GM12878 (cell line): ENCODE measurements around the gene C21orf58. TPM values are rescaled to one million over a fixed set of nuclear protein-coding genes. Genes with fewer than 3 reads are reported as not detected.

Experiments
- ATAC-seq: fragments of 200-7000 bp; cut with Tn5 transposase; 3 replicates; pipeline ENCODE4 v1.9.1; 2020; ENCODE audit warnings: mild to moderate bottlenecking, moderate library complexity
- BruUV-seq: library from RNA; stranded (reverse); fragments of 400-500 nt; replicated peaks from 2 replicates; lab custom pipeline; 2021; lab: Mats Ljungman, UMichigan
- CTCF ChIA-PET: fragments of 300-600 bp; sonication (Branson Sonifier 250); formaldehyde crosslinking; extraction: SDS; loops from one replicate; lab custom pipeline; 2021; ENCODE audit warnings: inconsistent platforms; lab: Yijun Ruan, JAX
- POLR2A ChIA-PET: fragments of 350-600 bp; formaldehyde crosslinking; extraction: SDS; loops from one replicate; lab custom pipeline; 2021; ENCODE audit warnings: inconsistent platforms; lab: Charles Lee
- RAD21 ChIA-PET: fragments of 300-600 bp; sonication (Branson Sonifier 250); formaldehyde crosslinking; loops from one replicate; lab custom pipeline; 2023; ENCODE audit warnings: antibody characterized with exemption; ENCODE audit not compliant: unreplicated experiment; lab: Charles Lee
- SMC1A ChIA-PET: fragments of 300-600 bp; sonication (Branson Sonifier 250); formaldehyde crosslinking; loops from one replicate; lab custom pipeline; 2023; ENCODE audit not compliant: unreplicated experiment, uncharacterized antibody; lab: Charles Lee
- DNase-seq: peaks from one replicate; pipeline ENCODE4 v3.0.0-alpha.2; 2011; ENCODE audit warnings: low read depth, low spot score
- FAIRE-seq: peaks from 3 replicates; lab custom pipeline; 2011; peaks lifted over from hg19 to GRCh38; lab: Jason Lieb, UNC
- H2AFZ ChIP-seq: 2 replicates; pipeline ENCODE4 v1.6.0; 2011; ENCODE audit warnings: low read depth, low read length, control low read depth; ENCODE audit not compliant: control insufficient read depth
- H3K27ac ChIP-seq: 2 replicates; pipeline ENCODE4 v1.5.1; 2011; ENCODE audit warnings: control low read depth; ENCODE audit not compliant: control insufficient read depth, insufficient read depth
- H3K27me3 ChIP-seq, 2 experiments: replicated peaks in 1 of 2; 2 replicates each; pipeline versions ENCODE4 v1.6.0 to v1.6.1; 2011; ENCODE audit warnings: low read length in 1 of 2; ENCODE audit not compliant: control insufficient read depth in 2 of 2, insufficient read depth in 2 of 2
- H3K36me3 ChIP-seq, 2 experiments: 2 replicates each; pipeline ENCODE4 v1.5.1; 2011; ENCODE audit warnings: low read length in 1 of 2; ENCODE audit not compliant: control insufficient read depth in 2 of 2, insufficient read depth in 2 of 2
- H3K4me1 ChIP-seq: 2 replicates; pipeline ENCODE4 v1.6.1; 2011; ENCODE audit warnings: mild to moderate bottlenecking, low read length, moderate library complexity, mixed read lengths; ENCODE audit not compliant: control insufficient read depth, insufficient read depth
- H3K4me2 ChIP-seq: 2 replicates; pipeline ENCODE4 v1.6.0; 2011; ENCODE audit warnings: control low read depth; ENCODE audit not compliant: control insufficient read depth, insufficient read depth
- H3K4me3 ChIP-seq: fragments of 200-600 bp; sonication (generic); 2 replicates; pipeline ENCODE4 v1.5.1; 2016
- H3K79me2 ChIP-seq: 2 replicates; pipeline ENCODE4 v1.6.0; 2011; ENCODE audit warnings: low read length; ENCODE audit not compliant: control insufficient read depth, insufficient read depth
- H3K9ac ChIP-seq: 2 replicates; pipeline ENCODE4 v1.8.0; 2011; ENCODE audit warnings: low read length, control low read depth, mixed read lengths; ENCODE audit not compliant: control insufficient read depth, insufficient read depth
- H3K9me3 ChIP-seq: replicated peaks from 3 replicates; pipeline ENCODE4 v1.5.1; 2011; ENCODE audit warnings: mild to moderate bottlenecking, low read length; ENCODE audit not compliant: control insufficient read depth, insufficient read depth
- H4K20me1 ChIP-seq: 2 replicates; pipeline ENCODE4 v1.6.0; 2011; ENCODE audit not compliant: control insufficient read depth, insufficient read depth
- ASH2L ChIP-seq: fragments of 300-600, 200-600 bp; sonication (generic); IDR thresholded peaks from 2 replicates; pipeline ENCODE4 v1.6.1; 2017; ENCODE audit warnings: low read depth, mild to moderate bottlenecking, borderline replicate concordance
- ATF2 ChIP-seq: IDR thresholded peaks from 2 replicates; pipeline ENCODE4 v1.6.1; 2012; ENCODE audit warnings: low read length, inconsistent platforms
- CREB1 ChIP-seq: IDR thresholded peaks from 2 replicates; pipeline ENCODE4 v1.6.1; 2012; ENCODE audit warnings: low read depth, mild to moderate bottlenecking, inconsistent platforms
- DPF2 ChIP-seq: fragments of 450-650 bp; IDR thresholded peaks from 2 replicates; pipeline ENCODE4 v1.6.1; 2017; ENCODE audit warnings: mild to moderate bottlenecking
- MAX ChIP-seq: IDR thresholded peaks from 2 replicates; pipeline ENCODE4 v1.6.1; 2012; ENCODE audit warnings: low read depth, low read length, improper control_type of control experiment
- RAD51 ChIP-seq: fragments of 450-650 bp; IDR thresholded peaks from 2 replicates; pipeline ENCODE4 v1.6.1; 2016; ENCODE audit warnings: moderate library complexity, mild to moderate bottlenecking, inconsistent platforms
- TCF12 ChIP-seq: IDR thresholded peaks from 2 replicates; pipeline ENCODE4 v1.6.1; 2011; ENCODE audit warnings: low read depth, mild to moderate bottlenecking, low read length
- ZNF217 ChIP-seq: fragments of 450-650 bp; IDR thresholded peaks from 2 replicates; pipeline ENCODE4 v1.6.1; 2017; ENCODE audit warnings: antibody characterized with exemption, mild to moderate bottlenecking
- ZSCAN29 ChIP-seq: fragments of 450-650 bp; IDR thresholded peaks from 2 replicates; pipeline ENCODE4 v1.6.1; 2017; ENCODE audit warnings: mild to moderate bottlenecking, moderate library complexity
- whole genome bisulfite sequencing: methylation state at CpG from one replicate; pipeline ENCODE4 v1.1.6; 2016; ENCODE audit warnings: low lambda C conversion rate; ENCODE audit not compliant: insufficient replicate concordance, insufficient coverage; ENCODE audit errors: missing lambda C conversion rate; 5-methylcytosine and 5-hydroxymethylcytosine counted together
- in situ Hi-C: fragments of 300-500 bp; cut with MboI; formaldehyde crosslinking; loops from 9 replicates; pipeline ENCODE4 v1.14.3; 2018; ENCODE audit warnings: mixed read lengths
- intact Hi-C: fragments of 100-400 bp; cut with micrococcal nuclease; formaldehyde crosslinking; loops from one replicate; pipeline ENCODE4 v1.14.2; 2022; ENCODE audit not compliant: unreplicated experiment
- polyA plus RNA-seq, 11 experiments: library from polyadenylated mRNA; depleted of rRNA in 4 of 11; unstranded in 6 of 11; stranded (reverse) in 5 of 11; fragments of >200 nt; fragmentation: Nextera tagmentation in 4 of 11; fragmentation: Illumina TruSeq in 1 of 11; extraction: Ambion mirVana in 4 of 11; extraction: Trizol in 1 of 11; gene quantifications; 1 replicate in 1 of 11; 2 replicates in 10 of 11; pipeline versions ENCODE4 v1.2.1 to v1.2.3, GENCODE V29; 2011 to 2016; ENCODE audit warnings: inconsistent platforms in 2 of 11, missing spikeins in 2 of 11, low read depth in 1 of 11
- total RNA-seq, 4 experiments: library from RNA; depleted of rRNA in 3 of 4; stranded (reverse); fragments of >200 nt in 3 of 4; fragmentation: Illumina TruSeq in 1 of 4; extraction: Trizol in 1 of 4; gene quantifications; 2 replicates each; pipeline versions ENCODE4 v1.2.1 to v1.2.3, GENCODE V29; 2013 to 2021
- TF ChIP-seq, protein P1 (sequence below): IDR thresholded peaks from 2 replicates; pipeline ENCODE4 v1.6.1; 2012; ENCODE audit warnings: mild to moderate bottlenecking, low read depth, low read length
- TF ChIP-seq, protein P2 (sequence below): fragments of 450-650 bp; IDR thresholded peaks from 2 replicates; pipeline ENCODE4 v1.6.1; 2017; ENCODE audit warnings: mild to moderate bottlenecking, moderate library complexity
- TF ChIP-seq, protein P3 (sequence below): IDR thresholded peaks from 2 replicates; pipeline ENCODE4 v1.6.1; 2011; ENCODE audit warnings: low read depth, low read length, improper control_type of control experiment, borderline replicate concordance

The C21orf58 gene
- total and polyA plus RNA-seq, 10 of the 15 experiments (the other 5 are each of a cell fraction or from before 2014, with no cell fraction given), result 1.1 to 22.3 (median 11.8) TPM

DNA sequence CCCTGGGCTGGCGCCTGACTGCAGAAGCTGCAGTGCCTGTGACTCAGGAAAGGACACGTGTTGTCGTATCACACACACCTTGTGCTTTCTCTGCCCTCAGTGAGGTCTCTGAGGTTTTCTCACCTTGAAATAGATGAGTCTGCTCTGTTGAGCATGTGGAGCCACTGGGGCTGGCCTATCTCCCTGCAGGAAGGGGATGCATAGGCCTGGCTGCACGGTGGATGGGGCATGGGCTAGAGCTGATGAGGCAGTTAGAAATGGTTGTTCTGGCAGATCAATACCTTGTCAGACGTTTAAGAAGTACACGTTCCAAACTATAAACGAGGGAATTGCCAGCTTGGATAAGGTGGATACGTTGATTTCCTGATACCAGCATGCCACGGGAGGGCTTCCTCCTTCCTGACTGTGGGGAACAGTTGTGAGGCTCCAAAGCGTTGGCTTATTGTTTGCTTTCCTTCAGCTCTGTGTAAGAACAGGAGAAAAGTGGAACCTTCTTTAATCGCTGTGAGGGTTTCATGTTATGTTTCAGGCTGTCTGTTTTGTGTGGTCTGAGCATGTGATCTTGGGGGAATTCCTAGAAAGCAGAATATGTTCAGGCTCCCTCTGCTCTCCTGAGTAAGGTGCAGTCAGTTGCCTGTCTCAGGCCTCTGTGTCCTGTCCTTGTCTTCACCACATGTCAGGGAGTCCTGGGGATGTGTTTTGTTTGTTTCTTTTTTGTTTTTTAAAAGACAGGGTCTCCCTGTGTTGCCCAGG, 45.0 kb upstream of the C21orf58 start:
- RAD21 ChIA-PET, result interaction anchor here (1.0 to 3.4 kb wide), 7 partner anchors 43 to 225 kb away, joined by 3 to 12 read pairs (median 5); partner anchors contain the start of gene C21orf58
- intact Hi-C loops, result no loop called here
- in situ Hi-C loops, result no loop called here
- TF ChIP-seq ASH2L, result no peak
- TF ChIP-seq, protein P1, sequence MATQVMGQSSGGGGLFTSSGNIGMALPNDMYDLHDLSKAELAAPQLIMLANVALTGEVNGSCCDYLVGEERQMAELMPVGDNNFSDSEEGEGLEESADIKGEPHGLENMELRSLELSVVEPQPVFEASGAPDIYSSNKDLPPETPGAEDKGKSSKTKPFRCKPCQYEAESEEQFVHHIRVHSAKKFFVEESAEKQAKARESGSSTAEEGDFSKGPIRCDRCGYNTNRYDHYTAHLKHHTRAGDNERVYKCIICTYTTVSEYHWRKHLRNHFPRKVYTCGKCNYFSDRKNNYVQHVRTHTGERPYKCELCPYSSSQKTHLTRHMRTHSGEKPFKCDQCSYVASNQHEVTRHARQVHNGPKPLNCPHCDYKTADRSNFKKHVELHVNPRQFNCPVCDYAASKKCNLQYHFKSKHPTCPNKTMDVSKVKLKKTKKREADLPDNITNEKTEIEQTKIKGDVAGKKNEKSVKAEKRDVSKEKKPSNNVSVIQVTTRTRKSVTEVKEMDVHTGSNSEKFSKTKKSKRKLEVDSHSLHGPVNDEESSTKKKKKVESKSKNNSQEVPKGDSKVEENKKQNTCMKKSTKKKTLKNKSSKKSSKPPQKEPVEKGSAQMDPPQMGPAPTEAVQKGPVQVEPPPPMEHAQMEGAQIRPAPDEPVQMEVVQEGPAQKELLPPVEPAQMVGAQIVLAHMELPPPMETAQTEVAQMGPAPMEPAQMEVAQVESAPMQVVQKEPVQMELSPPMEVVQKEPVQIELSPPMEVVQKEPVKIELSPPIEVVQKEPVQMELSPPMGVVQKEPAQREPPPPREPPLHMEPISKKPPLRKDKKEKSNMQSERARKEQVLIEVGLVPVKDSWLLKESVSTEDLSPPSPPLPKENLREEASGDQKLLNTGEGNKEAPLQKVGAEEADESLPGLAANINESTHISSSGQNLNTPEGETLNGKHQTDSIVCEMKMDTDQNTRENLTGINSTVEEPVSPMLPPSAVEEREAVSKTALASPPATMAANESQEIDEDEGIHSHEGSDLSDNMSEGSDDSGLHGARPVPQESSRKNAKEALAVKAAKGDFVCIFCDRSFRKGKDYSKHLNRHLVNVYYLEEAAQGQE, result no peak
- TF ChIP-seq MAX, result peak; percentile 77; the same call in 1 of the 2 replicates
- TF ChIP-seq ZSCAN29, result no peak
- TF ChIP-seq CREB1, result no peak
- TF ChIP-seq, protein P2, sequence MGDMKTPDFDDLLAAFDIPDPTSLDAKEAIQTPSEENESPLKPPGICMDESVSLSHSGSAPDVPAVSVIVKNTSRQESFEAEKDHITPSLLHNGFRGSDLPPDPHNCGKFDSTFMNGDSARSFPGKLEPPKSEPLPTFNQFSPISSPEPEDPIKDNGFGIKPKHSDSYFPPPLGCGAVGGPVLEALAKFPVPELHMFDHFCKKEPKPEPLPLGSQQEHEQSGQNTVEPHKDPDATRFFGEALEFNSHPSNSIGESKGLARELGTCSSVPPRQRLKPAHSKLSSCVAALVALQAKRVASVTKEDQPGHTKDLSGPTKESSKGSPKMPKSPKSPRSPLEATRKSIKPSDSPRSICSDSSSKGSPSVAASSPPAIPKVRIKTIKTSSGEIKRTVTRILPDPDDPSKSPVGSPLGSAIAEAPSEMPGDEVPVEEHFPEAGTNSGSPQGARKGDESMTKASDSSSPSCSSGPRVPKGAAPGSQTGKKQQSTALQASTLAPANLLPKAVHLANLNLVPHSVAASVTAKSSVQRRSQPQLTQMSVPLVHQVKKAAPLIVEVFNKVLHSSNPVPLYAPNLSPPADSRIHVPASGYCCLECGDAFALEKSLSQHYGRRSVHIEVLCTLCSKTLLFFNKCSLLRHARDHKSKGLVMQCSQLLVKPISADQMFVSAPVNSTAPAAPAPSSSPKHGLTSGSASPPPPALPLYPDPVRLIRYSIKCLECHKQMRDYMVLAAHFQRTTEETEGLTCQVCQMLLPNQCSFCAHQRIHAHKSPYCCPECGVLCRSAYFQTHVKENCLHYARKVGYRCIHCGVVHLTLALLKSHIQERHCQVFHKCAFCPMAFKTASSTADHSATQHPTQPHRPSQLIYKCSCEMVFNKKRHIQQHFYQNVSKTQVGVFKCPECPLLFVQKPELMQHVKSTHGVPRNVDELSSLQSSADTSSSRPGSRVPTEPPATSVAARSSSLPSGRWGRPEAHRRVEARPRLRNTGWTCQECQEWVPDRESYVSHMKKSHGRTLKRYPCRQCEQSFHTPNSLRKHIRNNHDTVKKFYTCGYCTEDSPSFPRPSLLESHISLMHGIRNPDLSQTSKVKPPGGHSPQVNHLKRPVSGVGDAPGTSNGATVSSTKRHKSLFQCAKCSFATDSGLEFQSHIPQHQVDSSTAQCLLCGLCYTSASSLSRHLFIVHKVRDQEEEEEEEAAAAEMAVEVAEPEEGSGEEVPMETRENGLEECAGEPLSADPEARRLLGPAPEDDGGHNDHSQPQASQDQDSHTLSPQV, result no peak
- TF ChIP-seq DPF2, result peak; percentile 81; the same call in 1 of the 2 replicates
- TF ChIP-seq TCF12, result no peak
- no peak for TF ChIP-seq ATF2
- TF ChIP-seq RAD51, result peak; percentile 83
- TF ChIP-seq ZNF217, result no peak
- TF ChIP-seq, protein P3, sequence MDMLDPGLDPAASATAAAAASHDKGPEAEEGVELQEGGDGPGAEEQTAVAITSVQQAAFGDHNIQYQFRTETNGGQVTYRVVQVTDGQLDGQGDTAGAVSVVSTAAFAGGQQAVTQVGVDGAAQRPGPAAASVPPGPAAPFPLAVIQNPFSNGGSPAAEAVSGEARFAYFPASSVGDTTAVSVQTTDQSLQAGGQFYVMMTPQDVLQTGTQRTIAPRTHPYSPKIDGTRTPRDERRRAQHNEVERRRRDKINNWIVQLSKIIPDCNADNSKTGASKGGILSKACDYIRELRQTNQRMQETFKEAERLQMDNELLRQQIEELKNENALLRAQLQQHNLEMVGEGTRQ, result peak; percentile 41; the same call in 1 of the 2 replicates

More for the DNA sequence above, 45.0 kb upstream of the C21orf58 start:
- H3K4me3 ChIP-seq, result peak overlapping the region; percentile 39; the same call in 1 of the 2 replicates
- H3K36me3 ChIP-seq, result peaks cover 13 to 26% of the 10 kb centered on the region in 2 experiments
- DNase-seq (peak; percentile 65), FAIRE-seq (peak; percentile 89), ATAC-seq (peak; percentile 91)
- H3K27me3 ChIP-seq, result no peaks in the 10 kb centered on the region
- H3K4me1 ChIP-seq, result peaks cover 31% of the 10 kb centered on the region
- no peaks in the 10 kb centered on the region for H3K9me3 ChIP-seq
- H3K9ac ChIP-seq, result peak overlapping the region; percentile 58
- peak overlapping the region; percentile 88 for H3K27ac ChIP-seq
- no peaks in the 10 kb centered on the region for H4K20me1 ChIP-seq
- peak overlapping the region; percentile 58 for H2AFZ ChIP-seq
- POLR2A ChIA-PET, result interaction anchor here (0.9 to 2.3 kb wide), 6 partner anchors 12 to 132 kb away, joined by 3 to 7 read pairs (median 4); a partner anchor contains a TSS
- SMC1A ChIA-PET, result interaction anchor here (0.7 to 3.3 kb wide), 8 partner anchors 11 to 225 kb away, joined by 3 to 11 read pairs (median 6); partner anchors contain the start of genes MCM3AP and YBEY
- H3K4me2 ChIP-seq, result peak overlapping the region; percentile 81
- BruUV-seq, result TSS peak; percentile 97
- WGBS, result 10% methylated on average over 11 of the region's 11 CpGs
- CTCF ChIA-PET, result interaction anchor here (0.6 to 1.8 kb wide), 6 partner anchors 43 to 269 kb away, joined by 3 to 8 read pairs (median 4); a partner anchor contains a TSS
- H3K79me2 ChIP-seq, result peaks cover 22% of the 10 kb centered on the region
